GM06990 (cell line): Measurements from ENCODE around the gene RHEB.

ENCODE experiments used
- DNase-seq: peaks from one replicate; pipeline ENCODE4 v3.0.0-alpha.2; 2011; ENCODE audit not compliant: insufficient read length; ENCODE audit errors: extremely low read depth
- H3K27me3 ChIP-seq: replicated peaks from 2 replicates; pipeline ENCODE4 v1.6.0; 2011; ENCODE audit warnings: low read length; ENCODE audit not compliant: control insufficient read depth, insufficient read depth
- H3K36me3 ChIP-seq: 2 replicates; pipeline ENCODE4 v1.5.1; 2011; ENCODE audit warnings: low read length; ENCODE audit not compliant: control insufficient read depth, insufficient read depth
- H3K4me3 ChIP-seq: replicated peaks from 2 replicates; pipeline ENCODE4 v1.5.1; 2011; ENCODE audit warnings: low read depth, mild to moderate bottlenecking, control low read depth, low read length
- CTCF ChIP-seq: IDR thresholded peaks from 2 replicates; pipeline ENCODE4 v1.5.1; 2011; ENCODE audit warnings: low read length, control low read depth, mild to moderate bottlenecking, inconsistent platforms; ENCODE audit not compliant: insufficient read depth, poor library complexity, severe bottlenecking

The RHEB gene

GRCh38 chr7:151442776-151443496 lies 76.8 kb downstream of the RHEB start:
- no peaks in the 10 kb centered on the region for H3K36me3 ChIP-seq
- H3K27me3 ChIP-seq, result peaks cover 3% of the 10 kb centered on the region
- TF ChIP-seq CTCF, result no peak
- H3K4me3 ChIP-seq, result no peak overlapping the region
- no peak for DNase-seq

GRCh38 chr7:151440799-151441445 lies 78.8 kb downstream of the RHEB start:
- no peak for DNase-seq
- no peak for TF ChIP-seq CTCF
- Histone ChIP-seq H3K36me3 (no peaks in the 10 kb centered on the region), H3K4me3 (no peak overlapping the region), H3K27me3 (peaks cover 3% of the 10 kb centered on the region)

GRCh38 chr7:151439855-151440798 lies 79.6 kb downstream of the RHEB start, which contains the start of gene CRYGN:
Gene CRYGN (minus strand): TSS chr7:151440141. CDS start chr7:151439917, 224 bp downstream.
- no peaks in the 10 kb centered on the region for H3K36me3 ChIP-seq
- TF ChIP-seq CTCF, result no peak
- no peak within 1 kb of the TSS for H3K4me3 ChIP-seq
- DNase-seq, result no peak
- peaks cover 3% of the 10 kb centered on the region for H3K27me3 ChIP-seq

- Histone ChIP-seq H3K4me3 (no peak overlapping the region), H3K36me3 (no peaks in the 10 kb centered on the region), H3K27me3 (peaks cover 3% of the 10 kb centered on the region)
- no peak for TF ChIP-seq CTCF
- DNase-seq, result no peak
These were observed 80.7 kb downstream of the RHEB start for GRCh38 chr7:151438864-151439601.

GRCh38 chr7:151437866-151438516 lies 81.7 kb downstream of the RHEB start:
- Histone ChIP-seq H3K4me3 (no peak overlapping the region), H3K36me3 (no peaks in the 10 kb centered on the region), H3K27me3 (peaks cover 3% of the 10 kb centered on the region)
- no peak for TF ChIP-seq CTCF
- no peak for DNase-seq
